ENCODE data around the gene FNDC3B. TPM values are rescaled to one million over a fixed set of nuclear protein-coding genes. Genes with fewer than 3 reads are reported as not detected.

Gene FNDC3B
- total and polyA plus RNA-seq, 4 donors: 23.3 to 74.2 (median 32.9) TPM

GRCh38 chr3:172438186-172438585, 398.8 kb downstream of the FNDC3B start:
- TF ChIP-seq HNF4A (conservative IDR thresholded peaks at IDR 0.05): no peak
- no peak for TF ChIP-seq NR2F2 (IDR thresholded peaks at IDR 0.05)
- TF ChIP-seq YY1 (IDR thresholded peaks at IDR 0.05): no peak
- TF ChIP-seq CTCF (IDR thresholded peaks at IDR 0.05; ENCODE audit: low read depth, low read length, missing input control): no peak
- TF ChIP-seq REST (IDR thresholded peaks at IDR 0.05): no peak
- no peak for TF ChIP-seq MAX (IDR thresholded peaks at IDR 0.05)
- TF ChIP-seq GABPA (IDR thresholded peaks at IDR 0.05 in 1 of 2, conservative IDR thresholded peaks at IDR 0.05 in 1 of 2): no peak
- no peak for TF ChIP-seq ZBTB33 (IDR thresholded peaks at IDR 0.05)
- no peak for TF ChIP-seq RAD21 (IDR thresholded peaks at IDR 0.05)
- 67% methylated on average over 4 of the region's 4 CpGs for whole genome bisulfite sequencing
- Histone ChIP-seq H3K9me3 (ENCODE audit: control insufficient read depth in 4 of 4, low read length in 3 of 4) (peaks cover 0 to under 1% (median under 1%) of the 10 kb centered on the region in 4 donors), H3K27me3 (ENCODE audit: control insufficient read depth in 4 of 4, insufficient read depth in 4 of 4, low read length in 3 of 4) (no peaks in the 10 kb centered on the region), H3K4me1 (ENCODE audit: control insufficient read depth in 4 of 4, insufficient read depth in 4 of 4, low read length in 3 of 4) (no peaks in the 10 kb centered on the region), H3K9ac (ENCODE audit: low read depth in 1 of 2, low read length in 2 of 2) (no peak overlapping the region), H3K36me3 (ENCODE audit: control insufficient read depth in 4 of 4, insufficient read depth in 3 of 4, low read depth in 1 of 4, low read length in 3 of 4) (no peaks in the 10 kb centered on the region), H3K27ac (ENCODE audit: low read depth in 1 of 2, low read length in 2 of 2) (no peak overlapping the region), H3K4me3 (ENCODE audit: low read depth in 1 of 3, low read length in 3 of 3) (no peak overlapping the region)
- no peak for DNase-seq (ENCODE audit: low spot score)

- no peak overlapping the region for H3K27ac ChIP-seq (ENCODE audit: low read depth in 1 of 2, low read length in 2 of 2)
- H3K9me3 ChIP-seq (ENCODE audit: control insufficient read depth in 4 of 4, low read length in 3 of 4): no peaks in the 10 kb centered on the region
- H3K9ac ChIP-seq (ENCODE audit: low read depth in 1 of 2, low read length in 2 of 2): no peak overlapping the region
- no peaks in the 10 kb centered on the region for H3K27me3 ChIP-seq (ENCODE audit: control insufficient read depth in 4 of 4, insufficient read depth in 4 of 4, low read length in 3 of 4)
- 75% methylated on average over 5 of the region's 5 CpGs for WGBS
- DNase-seq (ENCODE audit: low spot score): no peak
- no peak for TF ChIP-seq RAD21 (IDR thresholded peaks at IDR 0.05)
- TF ChIP-seq CTCF (IDR thresholded peaks at IDR 0.05; ENCODE audit: low read depth, low read length, missing input control): no peak
- no peak for TF ChIP-seq RXRA (IDR thresholded peaks at IDR 0.05)
- no peaks in the 10 kb centered on the region for H3K36me3 ChIP-seq (ENCODE audit: control insufficient read depth in 4 of 4, insufficient read depth in 3 of 4, low read depth in 1 of 4, low read length in 3 of 4)
- H3K4me3 ChIP-seq (ENCODE audit: low read depth in 1 of 3, low read length in 3 of 3): no peak overlapping the region
- H3K4me1 ChIP-seq (ENCODE audit: control insufficient read depth in 4 of 4, insufficient read depth in 4 of 4, low read length in 3 of 4): no peaks in the 10 kb centered on the region
Measured at GRCh38 chr3:172441581-172441980, 402.2 kb downstream of the FNDC3B start.

Data from liver (tissue), 9 donors.